GM23338 (cell line): ENCODE data around the gene ASB1. TPM values are rescaled to one million over a fixed set of nuclear protein-coding genes. Genes with fewer than 3 reads are reported as not detected.

ENCODE experiments used
- ATAC-seq: fragments of 200-7000 bp; cut with Tn5 transposase; 3 replicates; pipeline ENCODE4 v1.9.1; 2020
- DNase-seq: peaks from one replicate; pipeline ENCODE4 v3.0.0-alpha.2; 2015; ENCODE audit warnings: low spot score
- H2AFZ ChIP-seq: fragments of 200-600 bp; sonication (generic); 2 replicates; pipeline ENCODE4 v1.8.0; 2016; ENCODE audit warnings: antibody characterized with exemption, mild to moderate bottlenecking, moderate library complexity
- H3F3A ChIP-seq: fragments of 200-600 bp; sonication (generic); replicated peaks from 2 replicates; pipeline ENCODE4 v1.8.0; 2017; ENCODE audit warnings: antibody characterized with exemption, mixed run types, low read depth
- H3K27ac ChIP-seq: fragments of 200-600 bp; sonication (generic); 2 replicates; pipeline ENCODE4 v1.6.1; 2016; ENCODE audit warnings: low read depth
- H3K27me3 ChIP-seq: fragments of 200-600 bp; sonication (generic); 2 replicates; pipeline ENCODE4 v1.8.0; 2016; ENCODE audit warnings: mild to moderate bottlenecking, mixed run types, moderate library complexity; ENCODE audit not compliant: insufficient read depth
- H3K36me3 ChIP-seq: fragments of 200-600 bp; sonication (generic); 2 replicates; pipeline ENCODE4 v1.8.0; 2016; ENCODE audit warnings: mild to moderate bottlenecking; ENCODE audit not compliant: insufficient read depth
- H3K4me1 ChIP-seq: fragments of 200-600 bp; sonication (generic); 2 replicates; pipeline ENCODE4 v1.8.0; 2016; ENCODE audit warnings: mild to moderate bottlenecking, moderate library complexity; ENCODE audit not compliant: insufficient read depth
- H3K4me2 ChIP-seq: fragments of 200-600 bp; sonication (generic); 2 replicates; pipeline ENCODE4 v1.7.1; 2017; ENCODE audit warnings: mixed run types
- H3K4me3 ChIP-seq: fragments of 200-600 bp; sonication (generic); 2 replicates; pipeline ENCODE4 v1.6.1; 2016; ENCODE audit warnings: mixed run types
- H3K79me2 ChIP-seq: fragments of 200-600 bp; sonication (generic); replicated peaks from 2 replicates; pipeline ENCODE4 v1.8.0; 2017; ENCODE audit warnings: mild to moderate bottlenecking; ENCODE audit not compliant: insufficient read depth
- H3K9me2 ChIP-seq: fragments of 200-600 bp; sonication (generic); 2 replicates; pipeline ENCODE4 v1.8.0; 2017; ENCODE audit not compliant: insufficient read depth
- H4K20me1 ChIP-seq: fragments of 200-600 bp; sonication (generic); replicated peaks from 2 replicates; pipeline ENCODE4 v1.8.0; 2017; ENCODE audit warnings: mild to moderate bottlenecking; ENCODE audit not compliant: insufficient read depth
- H3K27ac Mint-ChIP-seq: 2 replicates; pipeline ENCODE4 v1.8.0; 2020; ENCODE audit warnings: inconsistent platforms, mild to moderate bottlenecking, moderate library complexity, mixed read lengths
- H3K27me3 Mint-ChIP-seq: 3 replicates; pipeline ENCODE4 v1.8.0; 2022; ENCODE audit warnings: low read depth, mild to moderate bottlenecking, moderate library complexity, mixed read lengths, inconsistent platforms; ENCODE audit not compliant: insufficient read depth, poor library complexity
- H3K36me3 Mint-ChIP-seq: 3 replicates; pipeline ENCODE4 v1.8.0; 2021; ENCODE audit warnings: low read depth, mild to moderate bottlenecking, inconsistent platforms, moderate library complexity, mixed read lengths
- H3K4me1 Mint-ChIP-seq: 3 replicates; pipeline ENCODE4 v1.8.0; 2020; ENCODE audit warnings: mild to moderate bottlenecking, inconsistent platforms, mixed read lengths
- H3K4me3 Mint-ChIP-seq: 3 replicates; pipeline ENCODE4 v1.8.0; 2021; ENCODE audit warnings: moderate library complexity, mild to moderate bottlenecking, inconsistent platforms, mixed read lengths
- H3K9me3 Mint-ChIP-seq: 3 replicates; pipeline ENCODE4 v1.8.0; 2020; ENCODE audit warnings: moderate library complexity, mild to moderate bottlenecking, inconsistent platforms, mixed read lengths
- CREB1 ChIP-seq: fragments of 250-450 bp; sonication (Bioruptor Pico); IDR thresholded peaks from 2 replicates; pipeline ENCODE4 v1.5.0; 2020; ENCODE audit warnings: low read depth, mild to moderate bottlenecking, moderate library complexity
- EZH2 ChIP-seq: fragments of 200-600 bp; sonication (generic); IDR thresholded peaks from one replicate; pipeline ENCODE4 v1.8.0; 2017; ENCODE audit warnings: antibody characterized with exemption, mild to moderate bottlenecking, low read depth; ENCODE audit not compliant: unreplicated experiment
- EZH2phosphoT487 ChIP-seq: fragments of 200-600 bp; sonication (generic); IDR thresholded peaks from one replicate; pipeline ENCODE4 v1.8.1; 2018; ENCODE audit warnings: antibody characterized with exemption; ENCODE audit not compliant: unreplicated experiment
- JUNB ChIP-seq: IDR thresholded peaks from one replicate; pipeline ENCODE4 v1.6.1; 2016; ENCODE audit warnings: antibody characterized with exemption; ENCODE audit not compliant: unreplicated experiment
- NANOG ChIP-seq: IDR thresholded peaks from 2 replicates; pipeline ENCODE4 v1.6.1; 2016; ENCODE audit warnings: antibody characterized with exemption, borderline replicate concordance
- POLR2AphosphoS5 ChIP-seq: IDR thresholded peaks from 2 replicates; pipeline ENCODE4 v1.6.1; 2016; ENCODE audit warnings: antibody characterized with exemption, low read depth
- STAT1 ChIP-seq: IDR thresholded peaks from one replicate; pipeline ENCODE4 v1.6.1; 2016; ENCODE audit warnings: antibody characterized with exemption; ENCODE audit not compliant: unreplicated experiment
- ZNF114 ChIP-seq: fragments of 250-450 bp; sonication (Bioruptor Pico); IDR thresholded peaks from 2 replicates; pipeline ENCODE4 v1.5.0; 2020; ENCODE audit warnings: mild to moderate bottlenecking, moderate library complexity
- ZNF331 ChIP-seq: fragments of 250-450 bp; sonication (Bioruptor Pico); IDR thresholded peaks from 2 replicates; pipeline ENCODE4 v1.5.0; 2020; ENCODE audit warnings: low read depth, mild to moderate bottlenecking, moderate library complexity
- polyA plus RNA-seq: library from polyadenylated mRNA; unstranded; fragments of >200 nt; fragmentation: Nextera tagmentation; extraction: Ambion mirVana; gene quantifications from 2 replicates; pipeline ENCODE4 v1.2.1, GENCODE V29; 2016
- total RNA-seq: library from RNA; depleted of rRNA; stranded (reverse); fragments of >200 nt; shearing (Covaris generic); gene quantifications from 2 replicates; pipeline ENCODE4 v1.2.3, GENCODE V29; 2014
- TF ChIP-seq, protein P1 (sequence below): IDR thresholded peaks from 2 replicates; pipeline ENCODE4 v1.6.1; 2016; ENCODE audit warnings: antibody characterized with exemption
- TF ChIP-seq, protein P2 (sequence below): IDR thresholded peaks from one replicate; pipeline ENCODE4 v1.6.1; 2018; ENCODE audit warnings: antibody characterized with exemption; ENCODE audit not compliant: unreplicated experiment
- TF ChIP-seq, protein P3 (sequence below), 2 experiments: fragments of 200-600 bp in 1 of 2; sonication (generic) in 1 of 2; conservative IDR thresholded peaks; 2 replicates each; pipeline versions ENCODE4 v1.5.1 to v1.6.1; 2016 to 2017; ENCODE audit warnings: antibody characterized with exemption in 2 of 2, low read depth in 2 of 2, mild to moderate bottlenecking in 2 of 2, moderate library complexity in 1 of 2
- TF ChIP-seq, protein P4 (sequence below): fragments of 250-450 bp; sonication (Bioruptor Pico); IDR thresholded peaks from 2 replicates; pipeline ENCODE4 v1.5.0; 2020; ENCODE audit warnings: mild to moderate bottlenecking, moderate library complexity

ASB1 gene
- total and polyA plus RNA-seq, 2 experiments from 2014 or later = 21.5 to 23.9 TPM

DNA sequence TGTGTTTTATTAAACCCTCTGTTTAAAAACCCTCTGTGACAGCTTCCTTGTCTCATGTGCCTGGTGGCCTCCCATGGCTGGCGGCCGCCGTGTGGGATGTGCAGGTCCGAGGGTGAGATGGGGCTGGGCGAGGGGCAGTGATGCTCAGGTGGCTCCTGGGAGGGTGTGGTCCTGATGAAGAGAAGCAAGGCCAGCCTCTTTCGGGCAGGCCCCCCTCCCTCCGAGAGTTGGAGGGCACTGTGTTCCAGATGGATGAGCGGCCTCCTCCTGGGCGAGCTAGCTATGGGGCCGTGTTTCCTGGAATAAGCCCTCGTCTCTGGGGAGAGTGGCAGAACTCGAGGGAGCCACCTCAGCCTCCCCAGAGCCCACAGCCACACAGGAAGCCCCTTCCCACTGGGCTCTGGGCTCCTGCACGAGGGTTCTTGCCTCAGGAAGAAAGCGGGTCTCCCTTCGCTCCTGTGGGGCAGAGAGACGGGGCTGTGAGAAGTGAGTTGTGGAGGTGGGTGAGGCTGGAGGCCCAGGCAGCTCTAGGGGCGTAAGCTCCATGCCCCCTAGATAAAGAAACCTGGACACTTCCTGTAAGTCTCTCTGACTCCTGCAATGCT, 72.1 kb downstream of the ASB1 start:
- no peaks in the 10 kb centered on the region for H3K36me3 Mint-ChIP-seq
- Histone ChIP-seq H3K9me2 (no peaks in the 10 kb centered on the region), H3F3A (no peaks in the 10 kb centered on the region), H3K4me1 (no peaks in the 10 kb centered on the region), H3K36me3 (no peaks in the 10 kb centered on the region), H4K20me1 (no peaks in the 10 kb centered on the region), H3K79me2 (no peaks in the 10 kb centered on the region), H3K4me2 (no peak overlapping the region), H3K27ac (no peak overlapping the region), H2AFZ (no peak overlapping the region), H3K27me3 (no peaks in the 10 kb centered on the region), H3K4me3 (no peak overlapping the region)
- H3K9me3 Mint-ChIP-seq = no peaks in the 10 kb centered on the region
- H3K27me3 Mint-ChIP-seq = peaks cover 4% of the 10 kb centered on the region
- DNase-seq (no peak), ATAC-seq (no peak)
- no peak overlapping the region for H3K4me3 Mint-ChIP-seq
- no peaks in the 10 kb centered on the region; the same call in 2 of the 3 replicates for H3K4me1 Mint-ChIP-seq
- no peak for TF ChIP-seq STAT1
- no peak for TF ChIP-seq JUNB
- TF ChIP-seq, protein P1, sequence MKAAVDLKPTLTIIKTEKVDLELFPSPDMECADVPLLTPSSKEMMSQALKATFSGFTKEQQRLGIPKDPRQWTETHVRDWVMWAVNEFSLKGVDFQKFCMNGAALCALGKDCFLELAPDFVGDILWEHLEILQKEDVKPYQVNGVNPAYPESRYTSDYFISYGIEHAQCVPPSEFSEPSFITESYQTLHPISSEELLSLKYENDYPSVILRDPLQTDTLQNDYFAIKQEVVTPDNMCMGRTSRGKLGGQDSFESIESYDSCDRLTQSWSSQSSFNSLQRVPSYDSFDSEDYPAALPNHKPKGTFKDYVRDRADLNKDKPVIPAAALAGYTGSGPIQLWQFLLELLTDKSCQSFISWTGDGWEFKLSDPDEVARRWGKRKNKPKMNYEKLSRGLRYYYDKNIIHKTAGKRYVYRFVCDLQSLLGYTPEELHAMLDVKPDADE = no peak
- TF ChIP-seq POLR2AphosphoS5 = no peak
- TF ChIP-seq ZNF114 (CRISPR knock-in tag) = no peak
- TF ChIP-seq ZNF331 (CRISPR knock-in tag) = no peak
- TF ChIP-seq, protein P2, sequence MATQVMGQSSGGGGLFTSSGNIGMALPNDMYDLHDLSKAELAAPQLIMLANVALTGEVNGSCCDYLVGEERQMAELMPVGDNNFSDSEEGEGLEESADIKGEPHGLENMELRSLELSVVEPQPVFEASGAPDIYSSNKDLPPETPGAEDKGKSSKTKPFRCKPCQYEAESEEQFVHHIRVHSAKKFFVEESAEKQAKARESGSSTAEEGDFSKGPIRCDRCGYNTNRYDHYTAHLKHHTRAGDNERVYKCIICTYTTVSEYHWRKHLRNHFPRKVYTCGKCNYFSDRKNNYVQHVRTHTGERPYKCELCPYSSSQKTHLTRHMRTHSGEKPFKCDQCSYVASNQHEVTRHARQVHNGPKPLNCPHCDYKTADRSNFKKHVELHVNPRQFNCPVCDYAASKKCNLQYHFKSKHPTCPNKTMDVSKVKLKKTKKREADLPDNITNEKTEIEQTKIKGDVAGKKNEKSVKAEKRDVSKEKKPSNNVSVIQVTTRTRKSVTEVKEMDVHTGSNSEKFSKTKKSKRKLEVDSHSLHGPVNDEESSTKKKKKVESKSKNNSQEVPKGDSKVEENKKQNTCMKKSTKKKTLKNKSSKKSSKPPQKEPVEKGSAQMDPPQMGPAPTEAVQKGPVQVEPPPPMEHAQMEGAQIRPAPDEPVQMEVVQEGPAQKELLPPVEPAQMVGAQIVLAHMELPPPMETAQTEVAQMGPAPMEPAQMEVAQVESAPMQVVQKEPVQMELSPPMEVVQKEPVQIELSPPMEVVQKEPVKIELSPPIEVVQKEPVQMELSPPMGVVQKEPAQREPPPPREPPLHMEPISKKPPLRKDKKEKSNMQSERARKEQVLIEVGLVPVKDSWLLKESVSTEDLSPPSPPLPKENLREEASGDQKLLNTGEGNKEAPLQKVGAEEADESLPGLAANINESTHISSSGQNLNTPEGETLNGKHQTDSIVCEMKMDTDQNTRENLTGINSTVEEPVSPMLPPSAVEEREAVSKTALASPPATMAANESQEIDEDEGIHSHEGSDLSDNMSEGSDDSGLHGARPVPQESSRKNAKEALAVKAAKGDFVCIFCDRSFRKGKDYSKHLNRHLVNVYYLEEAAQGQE = no peak
- TF ChIP-seq, protein P3, sequence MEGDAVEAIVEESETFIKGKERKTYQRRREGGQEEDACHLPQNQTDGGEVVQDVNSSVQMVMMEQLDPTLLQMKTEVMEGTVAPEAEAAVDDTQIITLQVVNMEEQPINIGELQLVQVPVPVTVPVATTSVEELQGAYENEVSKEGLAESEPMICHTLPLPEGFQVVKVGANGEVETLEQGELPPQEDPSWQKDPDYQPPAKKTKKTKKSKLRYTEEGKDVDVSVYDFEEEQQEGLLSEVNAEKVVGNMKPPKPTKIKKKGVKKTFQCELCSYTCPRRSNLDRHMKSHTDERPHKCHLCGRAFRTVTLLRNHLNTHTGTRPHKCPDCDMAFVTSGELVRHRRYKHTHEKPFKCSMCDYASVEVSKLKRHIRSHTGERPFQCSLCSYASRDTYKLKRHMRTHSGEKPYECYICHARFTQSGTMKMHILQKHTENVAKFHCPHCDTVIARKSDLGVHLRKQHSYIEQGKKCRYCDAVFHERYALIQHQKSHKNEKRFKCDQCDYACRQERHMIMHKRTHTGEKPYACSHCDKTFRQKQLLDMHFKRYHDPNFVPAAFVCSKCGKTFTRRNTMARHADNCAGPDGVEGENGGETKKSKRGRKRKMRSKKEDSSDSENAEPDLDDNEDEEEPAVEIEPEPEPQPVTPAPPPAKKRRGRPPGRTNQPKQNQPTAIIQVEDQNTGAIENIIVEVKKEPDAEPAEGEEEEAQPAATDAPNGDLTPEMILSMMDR (conservative IDR thresholded peaks at IDR 0.05; ENCODE audit: low read depth in 2 of 2) = no peak
- TF ChIP-seq EZH2 = no peak
- TF ChIP-seq, protein P4, sequence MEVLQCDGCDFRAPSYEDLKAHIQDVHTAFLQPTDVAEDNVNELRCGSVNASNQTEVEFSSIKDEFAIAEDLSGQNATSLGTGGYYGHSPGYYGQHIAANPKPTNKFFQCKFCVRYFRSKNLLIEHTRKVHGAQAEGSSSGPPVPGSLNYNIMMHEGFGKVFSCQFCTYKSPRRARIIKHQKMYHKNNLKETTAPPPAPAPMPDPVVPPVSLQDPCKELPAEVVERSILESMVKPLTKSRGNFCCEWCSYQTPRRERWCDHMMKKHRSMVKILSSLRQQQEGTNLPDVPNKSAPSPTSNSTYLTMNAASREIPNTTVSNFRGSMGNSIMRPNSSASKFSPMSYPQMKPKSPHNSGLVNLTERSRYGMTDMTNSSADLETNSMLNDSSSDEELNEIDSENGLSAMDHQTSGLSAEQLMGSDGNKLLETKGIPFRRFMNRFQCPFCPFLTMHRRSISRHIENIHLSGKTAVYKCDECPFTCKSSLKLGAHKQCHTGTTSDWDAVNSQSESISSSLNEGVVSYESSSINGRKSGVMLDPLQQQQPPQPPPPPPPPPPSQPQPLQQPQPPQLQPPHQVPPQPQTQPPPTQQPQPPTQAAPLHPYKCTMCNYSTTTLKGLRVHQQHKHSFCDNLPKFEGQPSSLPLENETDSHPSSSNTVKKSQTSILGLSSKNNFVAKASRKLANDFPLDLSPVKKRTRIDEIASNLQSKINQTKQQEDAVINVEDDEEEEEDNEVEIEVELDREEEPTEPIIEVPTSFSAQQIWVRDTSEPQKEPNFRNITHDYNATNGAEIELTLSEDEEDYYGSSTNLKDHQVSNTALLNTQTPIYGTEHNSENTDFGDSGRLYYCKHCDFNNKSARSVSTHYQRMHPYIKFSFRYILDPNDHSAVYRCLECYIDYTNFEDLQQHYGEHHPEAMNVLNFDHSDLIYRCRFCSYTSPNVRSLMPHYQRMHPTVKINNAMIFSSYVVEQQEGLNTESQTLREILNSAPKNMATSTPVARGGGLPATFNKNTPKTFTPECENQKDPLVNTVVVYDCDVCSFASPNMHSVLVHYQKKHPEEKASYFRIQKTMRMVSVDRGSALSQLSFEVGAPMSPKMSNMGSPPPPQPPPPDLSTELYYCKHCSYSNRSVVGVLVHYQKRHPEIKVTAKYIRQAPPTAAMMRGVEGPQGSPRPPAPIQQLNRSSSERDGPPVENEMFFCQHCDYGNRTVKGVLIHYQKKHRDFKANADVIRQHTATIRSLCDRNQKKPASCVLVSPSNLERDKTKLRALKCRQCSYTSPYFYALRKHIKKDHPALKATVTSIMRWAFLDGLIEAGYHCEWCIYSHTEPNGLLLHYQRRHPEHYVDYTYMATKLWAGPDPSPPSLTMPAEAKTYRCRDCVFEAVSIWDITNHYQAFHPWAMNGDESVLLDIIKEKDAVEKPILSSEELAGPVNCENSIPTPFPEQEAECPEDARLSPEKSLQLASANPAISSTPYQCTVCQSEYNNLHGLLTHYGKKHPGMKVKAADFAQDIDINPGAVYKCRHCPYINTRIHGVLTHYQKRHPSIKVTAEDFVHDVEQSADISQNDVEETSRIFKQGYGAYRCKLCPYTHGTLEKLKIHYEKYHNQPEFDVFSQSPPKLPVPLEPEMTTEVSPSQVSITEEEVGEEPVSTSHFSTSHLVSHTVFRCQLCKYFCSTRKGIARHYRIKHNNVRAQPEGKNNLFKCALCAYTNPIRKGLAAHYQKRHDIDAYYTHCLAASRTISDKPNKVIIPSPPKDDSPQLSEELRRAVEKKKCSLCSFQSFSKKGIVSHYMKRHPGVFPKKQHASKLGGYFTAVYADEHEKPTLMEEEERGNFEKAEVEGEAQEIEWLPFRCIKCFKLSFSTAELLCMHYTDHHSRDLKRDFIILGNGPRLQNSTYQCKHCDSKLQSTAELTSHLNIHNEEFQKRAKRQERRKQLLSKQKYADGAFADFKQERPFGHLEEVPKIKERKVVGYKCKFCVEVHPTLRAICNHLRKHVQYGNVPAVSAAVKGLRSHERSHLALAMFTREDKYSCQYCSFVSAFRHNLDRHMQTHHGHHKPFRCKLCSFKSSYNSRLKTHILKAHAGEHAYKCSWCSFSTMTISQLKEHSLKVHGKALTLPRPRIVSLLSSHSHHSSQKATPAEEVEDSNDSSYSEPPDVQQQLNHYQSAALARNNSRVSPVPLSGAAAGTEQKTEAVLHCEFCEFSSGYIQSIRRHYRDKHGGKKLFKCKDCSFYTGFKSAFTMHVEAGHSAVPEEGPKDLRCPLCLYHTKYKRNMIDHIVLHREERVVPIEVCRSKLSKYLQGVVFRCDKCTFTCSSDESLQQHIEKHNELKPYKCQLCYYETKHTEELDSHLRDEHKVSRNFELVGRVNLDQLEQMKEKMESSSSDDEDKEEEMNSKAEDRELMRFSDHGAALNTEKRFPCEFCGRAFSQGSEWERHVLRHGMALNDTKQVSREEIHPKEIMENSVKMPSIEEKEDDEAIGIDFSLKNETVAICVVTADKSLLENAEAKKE (CRISPR knock-in tag) = no peak
- no peak for TF ChIP-seq NANOG
- TF ChIP-seq EZH2phosphoT487 = no peak
- no peak for TF ChIP-seq CREB1 (CRISPR knock-in tag)
- no peak overlapping the region for H3K27ac Mint-ChIP-seq
